ENCODE measurements around the gene TET3.

DNA sequence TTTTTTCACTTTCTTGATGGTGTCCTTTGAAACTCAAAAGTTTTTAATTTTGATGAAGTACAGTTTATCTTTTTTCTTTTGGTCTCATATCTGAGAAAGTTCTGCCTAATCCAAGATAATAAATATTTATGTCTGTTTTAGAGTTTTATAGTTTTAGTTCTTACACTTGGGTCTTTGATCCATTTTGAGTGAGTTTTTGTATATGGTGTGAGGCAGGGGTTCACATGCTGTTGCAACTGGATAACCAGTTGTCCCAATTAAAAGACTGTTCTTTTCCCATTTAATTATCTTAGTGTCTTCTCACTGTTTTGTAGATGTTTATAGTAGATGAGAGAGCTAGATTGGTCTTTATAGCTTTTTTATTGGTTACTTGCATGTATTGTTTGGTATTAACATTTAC, 43.6 kb downstream of the TET3 start:
- TF ChIP-seq CTCF (conservative IDR thresholded peaks at IDR 0.05; ENCODE audit: low read depth in 2 of 2) = no peak
- no peak for TF ChIP-seq CREB1 (CRISPR knock-in tag; IDR thresholded peaks at IDR 0.05; ENCODE audit: low read depth)
- TF ChIP-seq ZNF331 (CRISPR knock-in tag; IDR thresholded peaks at IDR 0.05; ENCODE audit: low read depth) = no peak
- no peak for TF ChIP-seq EZH2 (IDR thresholded peaks at IDR 0.05; ENCODE audit: low read depth, unreplicated experiment)
- TF ChIP-seq POLR2AphosphoS5 (IDR thresholded peaks at IDR 0.05; ENCODE audit: low read depth) = no peak
- TF ChIP-seq REST (IDR thresholded peaks at IDR 0.05; ENCODE audit: unreplicated experiment) = no peak
- no peak for TF ChIP-seq JUNB (IDR thresholded peaks at IDR 0.05; ENCODE audit: unreplicated experiment)
